RPMI7951 (cell line): ENCODE results near the gene PPP1R12B. TPM values are rescaled to one million over a fixed set of nuclear protein-coding genes. Genes with fewer than 3 reads are reported as not detected.
"Not testable (repeated sequence)": the region's sequence is repeated elsewhere in the genome, so short reads cannot be mapped to it uniquely, and the experiment has no call there.

Experiments
- DNase-seq: peaks from one replicate; pipeline ENCODE4 v3.0.0-alpha.2; 2012; ENCODE audit warnings: low read depth
- total RNA-seq: library from RNA; depleted of rRNA; stranded (reverse); fragments of >200 nt; shearing (Covaris generic); gene quantifications from 2 replicates; pipeline ENCODE4 v1.2.3, GENCODE V29; 2014

Gene PPP1R12B
- total RNA-seq, 1 experiment from 2014 or later = 11.2 TPM

GRCh38 chr1:202405928-202406327 lies 57.4 kb downstream of the PPP1R12B start:
- DNase-seq = no peak

GRCh38 chr1:202406896-202407295 lies 58.4 kb downstream of the PPP1R12B start:
- not testable (repeated sequence) for DNase-seq

GRCh38 chr1:202407378-202407777 lies 58.9 kb downstream of the PPP1R12B start:
- not testable (repeated sequence) for DNase-seq

- not testable (repeated sequence) for DNase-seq
Measured at GRCh38 chr1:202410251-202410650, 61.8 kb downstream of the PPP1R12B start.

- peak; percentile 63 for DNase-seq
Measured at GRCh38 chr1:202410854-202411357, 62.4 kb downstream of the PPP1R12B start.

GRCh38 chr1:202411422-202411821 lies 62.9 kb downstream of the PPP1R12B start:
- peak; percentile 46 for DNase-seq

GRCh38 chr1:202412421-202412820 lies 63.9 kb downstream of the PPP1R12B start:
- not testable (repeated sequence) for DNase-seq

GRCh38 chr1:202416641-202417040 lies 68.1 kb downstream of the PPP1R12B start:
- no peak for DNase-seq

GRCh38 chr1:202417141-202417540 lies 68.6 kb downstream of the PPP1R12B start:
- not testable (repeated sequence) for DNase-seq

GRCh38 chr1:202417762-202418201 lies 69.3 kb downstream of the PPP1R12B start:
- DNase-seq = not testable (repeated sequence)

- not testable (repeated sequence) for DNase-seq
Measured at GRCh38 chr1:202419731-202420130, 71.2 kb downstream of the PPP1R12B start.

GRCh38 chr1:202420422-202421094 lies 72.1 kb downstream of the PPP1R12B start:
- not testable (repeated sequence) for DNase-seq

- not testable (repeated sequence) for DNase-seq
Measured at GRCh38 chr1:202422709-202423108, 74.2 kb downstream of the PPP1R12B start.

GRCh38 chr1:202424260-202424659 lies 75.8 kb downstream of the PPP1R12B start:
- not testable (repeated sequence) for DNase-seq

- not testable (repeated sequence) for DNase-seq
Measured at GRCh38 chr1:202430111-202430510, 81.6 kb downstream of the PPP1R12B start.

GRCh38 chr1:202432338-202432737 lies 83.8 kb downstream of the PPP1R12B start:
- DNase-seq = not testable (repeated sequence)

- no peak for DNase-seq
Measured at GRCh38 chr1:202433155-202434043, 84.9 kb downstream of the PPP1R12B start.

GRCh38 chr1:202434059-202434458 lies 85.6 kb downstream of the PPP1R12B start:
- DNase-seq = no peak

- no peak for DNase-seq
Measured at GRCh38 chr1:202438393-202439174, 90.1 kb downstream of the PPP1R12B start.

- no peak for DNase-seq
Measured at GRCh38 chr1:202439308-202439707, 90.8 kb downstream of the PPP1R12B start.

GRCh38 chr1:202448140-202448539 lies 99.6 kb downstream of the PPP1R12B start:
- DNase-seq = not testable (repeated sequence)

GRCh38 chr1:202451641-202452040 lies 103.1 kb downstream of the PPP1R12B start:
- DNase-seq = not testable (repeated sequence)
